Dermis blood vessel endothelial cell (primary cell): ENCODE data around the gene MTERF2. TPM values are rescaled to one million over a fixed set of nuclear protein-coding genes. Genes with fewer than 3 reads are reported as not detected.
"Not testable (repeated sequence)": the region's sequence is repeated elsewhere in the genome, so short reads cannot be mapped to it uniquely, and the experiment has no call there.

Source experiments
- DNase-seq: peaks from one replicate; pipeline ENCODE4 v3.0.0; 2010
- total RNA-seq: library from RNA; depleted of rRNA; stranded (reverse); fragments of >200 nt; gene quantifications from 2 replicates; pipeline ENCODE4 v1.2.3, GENCODE V29; 2014

MTERF2 gene
- 6.5 and 7.2 TPM in 2 replicates for total RNA-seq

GRCh38 chr12:106986625-106987389 lies at the start of gene MTERF2:
Gene MTERF2 (minus strand): TSS chr12:106987146. CDS start chr12:106978714, 8,432 bp downstream.
- peak; percentile 97 for DNase-seq

GRCh38 chr12:107035733-107036132 lies 48.8 kb upstream of the MTERF2 start:
- no peak for DNase-seq

GRCh38 chr12:107033758-107034739 lies 47.1 kb upstream of the MTERF2 start:
- no peak for DNase-seq

- peak; percentile 48 for DNase-seq
These were observed 45.3 kb upstream of the MTERF2 start for GRCh38 chr12:107032266-107032665.

GRCh38 chr12:107031061-107031460 lies 44.1 kb upstream of the MTERF2 start:
- no peak for DNase-seq

GRCh38 chr12:107029081-107029480 lies 42.1 kb upstream of the MTERF2 start:
- no peak for DNase-seq

GRCh38 chr12:107027636-107028053 lies 40.7 kb upstream of the MTERF2 start:
- peak; percentile 93 for DNase-seq

GRCh38 chr12:107026806-107027635 lies 40.1 kb upstream of the MTERF2 start:
- DNase-seq = peak; percentile 4

GRCh38 chr12:107026356-107026755 lies 39.4 kb upstream of the MTERF2 start:
- not testable (repeated sequence) for DNase-seq

GRCh38 chr12:107025671-107026070 lies 38.7 kb upstream of the MTERF2 start:
- no peak for DNase-seq

GRCh38 chr12:107019546-107019945 lies 32.6 kb upstream of the MTERF2 start:
- no peak for DNase-seq

GRCh38 chr12:107017042-107017441 lies 30.1 kb upstream of the MTERF2 start:
- no peak for DNase-seq

GRCh38 chr12:107014055-107014454 lies 27.1 kb upstream of the MTERF2 start:
- DNase-seq = no peak

GRCh38 chr12:107012736-107013425 lies 25.9 kb upstream of the MTERF2 start:
- no peak for DNase-seq

GRCh38 chr12:107011519-107011918 lies 24.6 kb upstream of the MTERF2 start:
- DNase-seq = no peak

GRCh38 chr12:107007411-107007810 lies 20.5 kb upstream of the MTERF2 start:
- no peak for DNase-seq

GRCh38 chr12:107002665-107003064 lies 15.7 kb upstream of the MTERF2 start:
- DNase-seq = not testable (repeated sequence)

- DNase-seq = no peak
These were observed 12.5 kb upstream of the MTERF2 start for GRCh38 chr12:106999446-106999845.

GRCh38 chr12:106997916-106998315 lies 11.0 kb upstream of the MTERF2 start:
- no peak for DNase-seq

- DNase-seq = not testable (repeated sequence)
These were observed 9.2 kb upstream of the MTERF2 start for GRCh38 chr12:106996102-106996501.

GRCh38 chr12:106994579-106995220 lies 7.8 kb upstream of the MTERF2 start:
- DNase-seq = no peak
